H9 (cell line): Measurements from ENCODE around the gene DIS3. TPM values are rescaled to one million over a fixed set of nuclear protein-coding genes. Genes with fewer than 3 reads are reported as not detected.

Experiments
- DNase-seq: peaks from one replicate; pipeline ENCODE4 v3.0.0-alpha.2; 2017
- H2AFZ ChIP-seq: one replicate; pipeline ENCODE4 v1.6.1; 2013; ENCODE audit warnings: mild to moderate bottlenecking, low read length, control low read depth, moderate library complexity
- H2AK5ac ChIP-seq: 2 replicates; pipeline ENCODE4 v1.6.1; 2013; ENCODE audit warnings: low read length, control low read depth, mixed read lengths; ENCODE audit not compliant: insufficient read length
- H2BK120ac ChIP-seq: one replicate; pipeline ENCODE4 v1.6.1; 2013; ENCODE audit warnings: low read depth, mild to moderate bottlenecking, low read length, control low read depth, inconsistent platforms; ENCODE audit not compliant: poor library complexity, severe bottlenecking
- H2BK12ac ChIP-seq: 2 replicates; pipeline ENCODE4 v1.6.1; 2013; ENCODE audit warnings: low read length, control low read depth, mixed read lengths, low read depth; ENCODE audit not compliant: insufficient read length
- H2BK15ac ChIP-seq: 2 replicates; pipeline ENCODE4 v1.6.1; 2013; ENCODE audit warnings: low read depth, low read length, control low read depth
- H2BK20ac ChIP-seq: one replicate; pipeline ENCODE4 v1.6.1; 2013; ENCODE audit warnings: low read depth, mild to moderate bottlenecking, low read length, control low read depth, inconsistent platforms; ENCODE audit not compliant: poor library complexity, severe bottlenecking
- H2BK5ac ChIP-seq: 2 replicates; pipeline ENCODE4 v1.6.1; 2013; ENCODE audit warnings: low read length, control low read depth, mixed read lengths; ENCODE audit not compliant: insufficient read length
- H3K14ac ChIP-seq: 2 replicates; pipeline ENCODE4 v1.6.1; 2013; ENCODE audit warnings: low read length, control low read depth; ENCODE audit not compliant: insufficient read depth
- H3K18ac ChIP-seq: 2 replicates; pipeline ENCODE4 v1.6.1; 2013; ENCODE audit warnings: low read depth, mild to moderate bottlenecking, mixed read lengths, low read length, control low read depth; ENCODE audit not compliant: insufficient read length
- H3K23ac ChIP-seq: 2 replicates; pipeline ENCODE4 v1.6.1; 2013; ENCODE audit warnings: low read length, control low read depth, mixed read lengths, low read depth; ENCODE audit not compliant: insufficient read length
- H3K23me2 ChIP-seq: 2 replicates; pipeline ENCODE4 v1.6.1; 2013; ENCODE audit warnings: low read depth, mild to moderate bottlenecking, mixed read lengths, low read length, control low read depth; ENCODE audit not compliant: insufficient read length, poor library complexity, severe bottlenecking
- H3K27ac ChIP-seq: 2 replicates; pipeline ENCODE4 v1.5.1; 2013; ENCODE audit warnings: low read length, control low read depth, mixed read lengths, low read depth; ENCODE audit not compliant: insufficient read length
- H3K27me3 ChIP-seq: 2 replicates; pipeline ENCODE4 v1.6.1; 2013; ENCODE audit warnings: low read length, control low read depth, inconsistent platforms; ENCODE audit not compliant: insufficient read depth
- H3K4ac ChIP-seq: 2 replicates; pipeline ENCODE4 v1.6.1; 2013; ENCODE audit warnings: low read depth, mild to moderate bottlenecking, control low read depth, inconsistent platforms, low read length, moderate library complexity
- H3K4me1 ChIP-seq: 2 replicates; pipeline ENCODE4 v1.6.1; 2013; ENCODE audit warnings: low read length, control low read depth, inconsistent platforms; ENCODE audit not compliant: insufficient read depth
- H3K4me2 ChIP-seq: 2 replicates; pipeline ENCODE4 v1.6.1; 2013; ENCODE audit warnings: low read length, control low read depth, mixed read lengths; ENCODE audit not compliant: insufficient read length, insufficient read depth
- H3K56ac ChIP-seq: 2 replicates; pipeline ENCODE4 v1.6.1; 2013; ENCODE audit warnings: low read depth, mild to moderate bottlenecking, mixed read lengths, low read length, control low read depth; ENCODE audit not compliant: insufficient read length
- H3K79me1 ChIP-seq: 2 replicates; pipeline ENCODE4 v1.6.1; 2013; ENCODE audit warnings: low read depth, mild to moderate bottlenecking, moderate library complexity, low read length, control low read depth, inconsistent platforms; ENCODE audit not compliant: insufficient read depth, poor library complexity, severe bottlenecking
- H3K79me2 ChIP-seq: 2 replicates; pipeline ENCODE4 v1.6.1; 2013; ENCODE audit warnings: low read length, control low read depth, inconsistent platforms; ENCODE audit not compliant: insufficient read depth
- H3K9ac ChIP-seq: 2 replicates; pipeline ENCODE4 v1.6.1; 2013; ENCODE audit warnings: low read length, control low read depth, mixed read lengths; ENCODE audit not compliant: insufficient read length; ENCODE audit errors: extremely low read depth
- H3K9me3 ChIP-seq: one replicate; pipeline ENCODE4 v1.6.1; 2013; ENCODE audit warnings: low read depth, low read length, inconsistent platforms; ENCODE audit not compliant: control insufficient read depth
- H3T11ph ChIP-seq: one replicate; pipeline ENCODE4 v1.6.1; 2013; ENCODE audit warnings: mild to moderate bottlenecking, low read length, control low read depth, inconsistent platforms
- H4K20me1 ChIP-seq: one replicate; pipeline ENCODE4 v1.6.1; 2013; ENCODE audit not compliant: control insufficient read depth, insufficient read length, insufficient read depth
- H4K5ac ChIP-seq: 2 replicates; pipeline ENCODE4 v1.6.1; 2013; ENCODE audit warnings: low read depth, mild to moderate bottlenecking, mixed read lengths, low read length, control low read depth; ENCODE audit not compliant: insufficient read length
- H4K8ac ChIP-seq: replicated peaks from 2 replicates; pipeline ENCODE4 v1.6.1; 2013; ENCODE audit warnings: low read length, control low read depth, mixed read lengths, low read depth; ENCODE audit not compliant: insufficient read length
- H4K91ac ChIP-seq: 2 replicates; pipeline ENCODE4 v1.6.1; 2013; ENCODE audit warnings: low read depth, mild to moderate bottlenecking, moderate library complexity, mixed read lengths, low read length, control low read depth; ENCODE audit not compliant: insufficient read length
- H3K27ac Mint-ChIP-seq, 3 experiments: 2 replicates in 2 of 3; 3 replicates in 1 of 3; pipeline ENCODE4 v1.8.0; 2020 to 2021; ENCODE audit warnings: mixed read lengths in 3 of 3, mild to moderate bottlenecking in 1 of 3, moderate library complexity in 1 of 3
- H3K27me3 Mint-ChIP-seq: 2 replicates; pipeline ENCODE4 v1.8.0; 2021; ENCODE audit warnings: low read depth, mild to moderate bottlenecking, moderate library complexity, mixed read lengths
- H3K36me3 Mint-ChIP-seq, 3 experiments: 2 replicates in 2 of 3; 3 replicates in 1 of 3; pipeline ENCODE4 v1.8.0; 2020 to 2021; ENCODE audit warnings: low read depth in 3 of 3, mixed read lengths in 3 of 3; ENCODE audit not compliant: insufficient read depth in 1 of 3
- H3K4me1 Mint-ChIP-seq, 2 experiments: 2 replicates each; pipeline ENCODE4 v1.8.0; 2020; ENCODE audit warnings: mixed read lengths in 2 of 2
- H3K4me3 Mint-ChIP-seq, 2 experiments: 2 replicates in 1 of 2; 3 replicates in 1 of 2; pipeline ENCODE4 v1.8.0; 2020 to 2021; ENCODE audit warnings: mild to moderate bottlenecking in 2 of 2, mixed read lengths in 2 of 2, moderate library complexity in 1 of 2
- H3K9me3 Mint-ChIP-seq, 2 experiments: 2 replicates in 1 of 2; 3 replicates in 1 of 2; pipeline ENCODE4 v1.8.0; 2020; ENCODE audit warnings: mild to moderate bottlenecking in 2 of 2, mixed read lengths in 2 of 2, moderate library complexity in 1 of 2
- WGBS: extraction: QIAGEN DNeasy Blood & Tissue Kit; methylation state at CpG from one replicate; pipeline ENCODE4 v1.1.7; 2013; ENCODE audit warnings: missing lambda C conversion rate, low lambda C conversion rate, mixed read lengths; ENCODE audit not compliant: insufficient read length; ENCODE audit errors: extremely low coverage; 5-methylcytosine and 5-hydroxymethylcytosine counted together
- total RNA-seq: library from RNA; stranded (reverse); gene quantifications from 2 replicates; pipeline ENCODE4 v1.2.1, GENCODE V29; 2021
- TF ChIP-seq, protein P1 (sequence below): fragments of 200-600 bp; sonication (generic); conservative IDR thresholded peaks from 3 replicates; pipeline ENCODE4 v1.8.0; 2021; ENCODE audit warnings: antibody characterized with exemption, mild to moderate bottlenecking

The DIS3 gene
- total RNA-seq, 1 experiment from 2014 or later: 47.3 TPM

DNA sequence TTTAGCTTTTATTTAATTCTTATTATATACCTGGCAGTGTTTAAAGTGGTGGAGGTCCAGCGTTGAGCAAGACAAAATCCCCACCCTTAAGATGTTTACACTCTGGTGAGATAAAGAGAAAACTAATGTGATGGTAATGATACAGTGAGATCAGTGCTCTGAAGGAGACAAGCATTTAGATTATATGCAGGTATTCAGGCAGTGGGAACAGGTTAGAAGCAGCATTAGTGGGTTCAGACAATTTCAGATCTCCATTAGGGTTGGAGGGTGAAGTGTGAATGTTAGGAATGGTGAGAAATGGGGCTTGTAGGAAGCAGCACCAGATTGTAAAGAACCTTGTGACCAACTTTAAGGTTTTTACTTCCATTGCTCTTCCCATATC, 39.2 kb upstream of the DIS3 start:
- Histone ChIP-seq H3K9me3 (no peaks in the 10 kb centered on the region), H2AK5ac (no peak overlapping the region), H4K5ac (no peak overlapping the region), H3K14ac (no peak overlapping the region), H2BK15ac (no peak overlapping the region), H3K79me2 (no peaks in the 10 kb centered on the region), H4K91ac (no peak overlapping the region), H2BK5ac (no peak overlapping the region), H4K8ac (no peak overlapping the region), H3K23me2 (no peaks in the 10 kb centered on the region), H3T11ph (no peak overlapping the region), H3K56ac (no peak overlapping the region), H3K9ac (no peak overlapping the region), H2BK20ac (no peak overlapping the region), H3K4me2 (no peak overlapping the region), H3K4me1 (no peaks in the 10 kb centered on the region), H3K27me3 (no peaks in the 10 kb centered on the region), H2BK120ac (no peak overlapping the region), H3K27ac (no peak overlapping the region), H3K79me1 (no peaks in the 10 kb centered on the region), H2AFZ (no peak overlapping the region), H3K23ac (no peak overlapping the region), H2BK12ac (no peak overlapping the region), H3K4ac (no peak overlapping the region), H3K18ac (no peak overlapping the region), H4K20me1 (no peaks in the 10 kb centered on the region)
- no peak for DNase-seq
- Mint-ChIP-seq H3K9me3 (no peaks in the 10 kb centered on the region), H3K27me3 (no peaks in the 10 kb centered on the region), H3K4me1 (peaks cover 9 to 10% of the 10 kb centered on the region in 2 experiments), H3K27ac (peak overlapping the region; percentile 6 to 84 (median 32); a peak in 4 of 7 replicates), H3K36me3 (peaks cover 4 to 16% (median 5%) of the 10 kb centered on the region in 3 experiments), H3K4me3 (no peak overlapping the region)
- WGBS: no CpG with 5 or more reads among the region's 1 CpG
- TF ChIP-seq, protein P1, sequence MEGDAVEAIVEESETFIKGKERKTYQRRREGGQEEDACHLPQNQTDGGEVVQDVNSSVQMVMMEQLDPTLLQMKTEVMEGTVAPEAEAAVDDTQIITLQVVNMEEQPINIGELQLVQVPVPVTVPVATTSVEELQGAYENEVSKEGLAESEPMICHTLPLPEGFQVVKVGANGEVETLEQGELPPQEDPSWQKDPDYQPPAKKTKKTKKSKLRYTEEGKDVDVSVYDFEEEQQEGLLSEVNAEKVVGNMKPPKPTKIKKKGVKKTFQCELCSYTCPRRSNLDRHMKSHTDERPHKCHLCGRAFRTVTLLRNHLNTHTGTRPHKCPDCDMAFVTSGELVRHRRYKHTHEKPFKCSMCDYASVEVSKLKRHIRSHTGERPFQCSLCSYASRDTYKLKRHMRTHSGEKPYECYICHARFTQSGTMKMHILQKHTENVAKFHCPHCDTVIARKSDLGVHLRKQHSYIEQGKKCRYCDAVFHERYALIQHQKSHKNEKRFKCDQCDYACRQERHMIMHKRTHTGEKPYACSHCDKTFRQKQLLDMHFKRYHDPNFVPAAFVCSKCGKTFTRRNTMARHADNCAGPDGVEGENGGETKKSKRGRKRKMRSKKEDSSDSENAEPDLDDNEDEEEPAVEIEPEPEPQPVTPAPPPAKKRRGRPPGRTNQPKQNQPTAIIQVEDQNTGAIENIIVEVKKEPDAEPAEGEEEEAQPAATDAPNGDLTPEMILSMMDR: no peak
